Erythroblast (primary cell): ENCODE data around the gene RNF14.

Experiments
- DNase-seq, 2 experiments: peaks; one replicate each; lab custom pipeline; 2025; lab: John Stamatoyannopoulos, UW
- GATA1 ChIP-seq: IDR thresholded peaks from 2 replicates; pipeline ENCODE4 v1.6.1; 2011; ENCODE audit warnings: low read depth, mild to moderate bottlenecking, control low read depth, low read length, moderate library complexity
- POLR2A ChIP-seq: IDR thresholded peaks from 2 replicates; pipeline ENCODE4 v1.6.1; 2011; ENCODE audit warnings: mild to moderate bottlenecking, low read length

RNF14 gene

DNA sequence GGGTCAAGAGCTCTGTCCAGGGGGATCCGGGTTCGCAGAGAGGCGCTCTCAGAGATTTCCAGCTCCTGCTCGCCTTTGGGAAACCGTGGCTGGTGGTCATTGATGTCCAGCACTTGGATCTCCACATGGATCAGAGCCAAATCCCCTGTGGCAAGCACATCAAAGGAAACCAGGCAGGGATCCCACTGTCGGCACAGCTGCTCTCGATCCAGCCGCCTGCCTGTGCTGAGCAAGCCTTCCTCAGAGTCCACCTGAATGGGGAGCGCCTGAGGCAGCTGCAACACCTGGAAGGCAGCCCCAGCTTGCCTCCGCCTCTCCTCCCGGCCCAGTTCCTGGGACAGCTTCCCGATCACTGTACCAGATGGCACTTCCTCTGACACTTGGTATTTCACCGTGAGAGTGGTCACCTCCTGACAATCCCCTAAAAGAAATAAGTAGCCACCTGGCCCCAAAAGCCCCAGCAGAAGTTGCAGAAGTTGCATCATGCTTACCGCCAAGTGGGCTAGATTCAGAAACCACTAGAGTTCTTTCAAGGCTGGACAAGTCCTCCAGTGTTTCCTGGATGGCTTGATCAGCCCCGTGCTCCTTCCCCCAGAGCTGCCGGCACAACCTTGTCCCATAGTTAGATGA is 11.4 kb upstream of the RNF14 start:
- TF ChIP-seq GATA1 (no peak), POLR2A (no peak)
- peak in 1 of 2 experiments; percentile 12 for DNase-seq

DNA sequence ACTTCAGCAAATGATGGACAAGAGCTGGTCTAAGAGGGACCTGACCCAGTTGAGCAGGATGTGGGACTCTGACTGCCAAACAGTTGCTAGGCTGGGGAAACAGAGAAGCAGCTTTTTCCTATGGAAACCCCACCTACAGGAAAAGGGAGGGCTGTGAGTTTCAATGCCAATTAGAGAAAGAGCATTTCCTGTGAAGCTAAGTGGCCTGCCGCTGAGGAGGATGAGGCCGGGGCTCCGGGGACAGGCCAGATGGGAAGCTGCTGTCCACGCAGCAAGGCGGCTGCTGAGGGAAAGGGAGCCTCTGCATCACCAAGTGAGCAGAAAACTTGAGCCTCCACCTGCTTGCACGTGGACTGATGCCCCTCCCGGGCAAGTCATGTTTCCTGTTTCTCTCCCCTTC is 10.8 kb upstream of the RNF14 start, which contains the start of gene PCDH12:
Gene PCDH12 (minus strand): TSS at position 90 of the 400 bp plus-strand sequence. CDS start 351 bp downstream, outside the sequence.
- TF ChIP-seq GATA1 = no peak
- no peak for TF ChIP-seq POLR2A
- DNase-seq = no peak

DNA sequence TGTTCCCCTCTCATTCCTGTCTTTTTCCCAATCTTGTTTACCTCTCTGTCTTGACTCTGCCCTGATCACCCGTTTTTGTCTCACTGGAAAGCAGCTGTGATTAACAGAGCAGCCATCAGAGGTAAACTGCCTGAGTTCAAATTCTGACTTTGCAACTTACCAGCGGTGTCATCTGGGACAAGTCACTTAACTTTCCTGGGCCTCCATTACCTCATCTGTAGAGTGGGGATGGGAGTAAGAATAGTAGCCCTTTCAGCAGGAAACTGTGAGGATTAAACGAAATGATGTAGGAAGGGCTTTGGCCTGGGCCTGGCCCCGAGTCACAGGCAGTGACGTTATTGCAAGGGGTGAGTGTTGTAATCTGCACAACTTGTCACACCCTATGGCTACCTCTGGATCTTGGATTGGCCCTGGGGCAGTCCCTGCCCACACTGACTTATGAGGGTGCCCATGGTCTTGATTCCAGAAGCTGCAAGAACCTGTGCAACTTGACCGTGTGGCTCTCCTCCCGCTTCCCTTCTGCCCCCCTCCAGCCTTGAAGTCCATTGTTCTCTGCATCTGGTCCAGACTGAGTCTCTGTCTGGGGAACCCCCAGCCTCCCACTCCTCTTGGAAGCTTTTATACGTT is 10.2 kb upstream of the RNF14 start:
- TF ChIP-seq GATA1 (no peak), POLR2A (no peak)
- DNase-seq = peak in 1 of 2 experiments; percentile 32

DNA sequence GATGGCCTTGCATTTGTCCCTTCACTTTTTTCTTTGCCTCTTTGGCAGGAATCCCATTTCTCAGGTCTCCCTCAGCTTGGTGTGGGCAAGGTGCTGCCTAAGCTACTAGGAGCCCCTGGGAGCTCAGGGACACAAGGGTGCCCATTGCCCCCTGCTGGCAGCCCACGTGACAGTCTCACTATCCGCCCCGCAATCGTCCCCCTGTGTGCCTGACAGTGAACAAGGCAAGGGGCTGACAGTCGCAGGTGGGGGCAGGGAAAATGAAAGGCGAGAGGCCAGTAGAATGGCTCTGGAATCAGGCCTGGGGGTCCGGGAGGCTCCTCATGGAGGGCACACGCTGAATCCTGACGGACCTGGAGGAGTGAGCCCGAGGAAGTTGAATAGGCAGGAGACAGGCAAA is 8.9 kb upstream of the RNF14 start:
- no peak for TF ChIP-seq POLR2A
- DNase-seq = peak; percentile 20 to 36

DNA sequence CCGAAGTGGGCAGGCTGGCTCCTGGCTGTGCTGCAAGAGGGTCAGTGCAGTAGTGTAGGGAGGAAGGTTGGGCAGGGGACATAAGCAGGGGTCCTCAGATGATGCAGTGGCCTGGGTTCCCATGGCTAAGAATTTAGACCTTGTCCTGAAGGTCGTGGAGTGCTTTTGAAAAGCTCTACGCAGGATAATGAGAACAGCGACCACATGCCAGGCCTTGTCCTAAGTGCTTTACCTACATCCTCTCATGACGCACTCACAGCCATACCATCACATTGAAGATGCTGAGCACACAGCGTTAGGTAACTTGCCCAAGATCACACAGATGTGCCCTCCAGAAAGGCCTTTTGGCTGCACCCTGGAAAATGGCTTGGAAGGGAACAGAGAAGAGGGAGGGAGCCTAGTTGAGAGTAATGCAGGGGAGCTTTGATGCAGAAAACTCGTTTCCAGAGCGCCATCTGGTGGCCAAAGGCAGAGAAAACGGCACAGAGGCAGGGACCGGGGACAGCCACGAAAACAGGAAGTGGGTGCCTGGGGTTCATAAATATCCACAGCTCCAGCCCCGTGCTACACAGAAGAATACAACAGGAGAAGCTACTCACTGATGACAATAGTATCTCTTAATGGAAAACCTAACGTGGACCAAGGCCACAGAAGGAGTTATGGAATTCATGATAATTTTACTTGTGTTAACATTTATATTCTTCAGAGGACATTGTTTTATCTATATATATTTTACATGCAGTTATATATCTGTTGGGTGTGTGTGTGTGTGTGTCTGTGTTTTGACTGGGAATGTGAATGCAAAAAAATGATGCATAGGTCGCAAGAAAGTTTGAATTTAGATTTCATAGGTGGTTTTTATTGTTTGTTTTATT is 8.2 kb upstream of the RNF14 start:
- TF ChIP-seq GATA1 = no peak
- peak; percentile 85 to 92 for DNase-seq

DNA sequence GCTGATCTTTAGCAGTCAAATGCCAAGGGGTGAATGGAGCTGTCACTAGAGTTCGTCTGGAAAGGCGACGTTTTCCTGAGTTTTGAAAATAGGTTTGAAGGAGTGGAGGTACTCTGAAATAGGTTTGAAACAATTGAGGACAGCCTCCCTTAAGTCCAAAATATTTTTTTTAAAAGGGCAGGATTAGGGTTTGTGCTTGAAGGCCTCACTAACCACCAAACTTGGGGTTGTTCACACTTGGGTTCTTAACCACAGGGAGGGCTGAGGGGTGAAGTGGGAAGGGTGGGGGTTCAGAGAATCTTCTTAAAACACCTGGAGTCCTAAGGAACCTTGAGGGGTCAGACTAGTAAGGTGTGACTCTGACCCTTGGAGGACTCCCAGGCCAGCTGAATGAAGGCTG is 7.4 kb upstream of the RNF14 start:
- no peak for DNase-seq
- TF ChIP-seq GATA1 (no peak), POLR2A (no peak)

DNA sequence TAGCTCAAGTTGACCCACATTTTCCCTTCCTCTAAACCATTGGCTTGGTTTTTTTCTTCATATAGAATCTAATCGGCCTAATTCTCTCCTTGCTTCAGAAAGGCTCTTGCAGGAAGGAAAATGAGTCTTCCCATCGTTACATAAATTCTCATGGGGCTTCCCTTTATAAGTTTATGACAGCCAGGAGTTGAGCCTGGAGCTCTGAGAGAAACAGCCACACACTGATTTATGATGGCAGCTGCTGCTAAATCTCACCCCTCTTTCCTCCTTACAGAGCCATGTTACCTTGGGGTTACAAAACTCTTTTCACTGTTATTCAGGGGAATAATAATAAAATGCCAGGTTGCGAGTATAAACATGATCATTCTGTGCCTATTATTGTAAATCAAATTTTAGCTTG is 5.2 kb upstream of the RNF14 start:
- TF ChIP-seq POLR2A (no peak), GATA1 (no peak)
- DNase-seq = no peak

DNA sequence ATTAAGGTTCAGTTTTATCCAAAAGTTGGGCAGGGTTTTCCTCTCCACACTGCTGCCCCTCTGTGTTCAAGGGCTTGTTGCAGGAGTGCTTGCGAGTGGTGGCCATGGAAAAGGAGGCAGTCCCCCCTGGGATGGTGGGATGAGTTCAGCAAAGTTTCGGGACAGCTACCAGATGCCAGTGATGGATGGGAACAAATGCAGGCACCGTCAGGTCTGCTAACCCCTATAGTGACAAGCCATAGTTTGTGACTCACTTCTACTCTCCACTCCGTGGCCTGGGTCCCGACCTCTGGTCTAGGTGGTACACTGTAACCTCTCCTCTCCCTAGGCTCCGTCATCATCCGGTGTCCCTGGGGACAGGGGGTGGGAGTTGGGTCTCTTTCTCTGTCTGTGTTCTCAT is 3.8 kb upstream of the RNF14 start:
- no peak for DNase-seq
- TF ChIP-seq POLR2A (no peak), GATA1 (no peak)

DNA sequence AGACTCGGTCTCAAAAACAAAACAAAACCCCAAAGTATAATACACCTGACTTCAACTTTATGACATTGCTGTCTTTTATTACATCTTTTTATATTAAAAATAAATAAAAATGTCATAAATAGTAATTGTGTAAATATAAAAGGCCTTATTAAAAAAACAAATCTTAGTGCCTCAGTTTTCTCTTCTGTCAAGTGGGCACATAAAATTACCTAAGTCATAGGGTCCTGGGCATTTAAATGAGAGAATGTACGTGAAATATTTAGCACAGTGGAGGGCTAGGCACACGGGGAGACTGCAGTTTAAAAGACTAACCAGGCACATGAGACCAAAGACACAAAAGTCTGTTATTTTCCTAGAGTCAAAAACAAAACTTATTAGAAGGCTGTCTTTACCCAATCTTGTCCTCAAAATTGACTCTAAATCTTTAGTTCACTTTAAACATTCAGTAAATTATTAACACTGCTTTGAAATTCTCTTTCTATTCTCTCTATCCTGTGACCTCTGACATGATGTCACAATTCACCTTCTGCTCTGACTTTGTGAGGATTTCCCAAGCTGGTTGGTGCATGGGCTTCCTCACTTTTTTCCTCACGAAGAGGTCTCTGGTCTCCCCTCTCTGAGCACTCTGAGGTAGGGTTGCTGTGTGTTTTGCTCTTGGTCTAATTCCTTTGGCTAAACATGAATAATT is 2.5 kb upstream of the RNF14 start:
- no peak for TF ChIP-seq GATA1
- DNase-seq = no peak

DNA sequence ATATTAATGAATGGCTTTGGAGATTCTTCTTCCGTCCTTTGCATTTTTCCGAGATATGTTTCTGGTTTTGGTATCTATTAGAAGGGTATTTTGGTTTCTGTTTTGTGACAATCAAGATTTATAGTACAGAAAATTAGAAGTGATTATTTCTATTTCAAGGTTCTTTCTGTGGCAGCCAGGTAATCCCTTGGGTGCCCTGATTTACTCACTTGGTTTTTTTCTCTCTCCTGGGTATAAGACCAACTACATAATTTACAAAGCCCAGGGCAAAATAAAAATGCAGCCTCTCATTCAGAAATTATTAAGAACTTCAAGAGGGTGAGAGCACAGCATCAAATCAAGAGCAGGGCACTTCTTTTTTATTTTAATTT is 2.0 kb upstream of the RNF14 start:
- TF ChIP-seq POLR2A (no peak), GATA1 (no peak)
- no peak for DNase-seq

DNA sequence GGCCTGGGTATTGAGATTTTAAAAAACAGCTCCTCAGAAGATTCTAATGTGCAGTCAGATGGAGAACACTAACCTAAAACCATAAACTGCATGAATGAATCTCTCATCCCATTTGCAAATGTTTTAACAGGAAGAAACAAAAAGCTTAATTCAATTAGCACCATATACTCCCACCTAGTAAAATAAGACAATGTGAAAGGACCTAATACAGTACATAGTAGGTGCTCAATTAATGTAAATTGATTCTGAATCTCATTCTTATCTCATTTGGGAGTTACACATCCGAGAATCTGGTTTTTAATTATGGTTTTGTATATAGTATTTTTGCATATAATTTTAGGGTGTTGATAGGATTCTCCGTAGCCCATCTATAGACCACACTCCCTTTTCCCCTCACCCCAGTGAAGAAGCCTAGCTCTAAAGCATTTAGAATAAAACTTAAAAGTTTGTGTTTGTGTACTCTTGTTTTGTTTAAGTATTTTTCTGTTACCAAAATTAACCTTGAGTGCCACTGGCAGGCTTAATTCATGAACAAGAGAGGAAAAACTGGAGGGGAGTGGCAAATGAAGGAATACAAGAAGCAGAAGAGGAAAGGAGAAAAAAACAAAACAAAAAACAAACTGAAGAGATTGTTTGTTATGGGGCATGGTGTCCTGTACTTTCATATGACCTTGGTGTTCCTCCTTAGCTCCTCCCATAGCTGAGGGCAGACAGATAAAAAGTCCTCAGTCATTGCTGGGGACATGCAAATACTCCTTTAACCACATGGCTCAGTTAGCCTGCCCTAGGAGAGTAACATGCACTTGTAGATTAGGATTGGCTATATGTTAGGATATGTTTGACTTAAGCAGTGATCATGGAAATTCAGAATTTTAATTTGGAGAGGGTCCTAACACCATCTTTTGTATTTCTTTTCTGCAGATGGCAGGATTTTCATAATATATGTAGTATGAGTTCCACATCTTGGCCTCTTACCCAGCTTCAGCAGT is 1.2 kb downstream of the RNF14 start:
- DNase-seq = peak; percentile 93 to 96
- peak; percentile 38 for TF ChIP-seq POLR2A
- no peak for TF ChIP-seq GATA1

DNA sequence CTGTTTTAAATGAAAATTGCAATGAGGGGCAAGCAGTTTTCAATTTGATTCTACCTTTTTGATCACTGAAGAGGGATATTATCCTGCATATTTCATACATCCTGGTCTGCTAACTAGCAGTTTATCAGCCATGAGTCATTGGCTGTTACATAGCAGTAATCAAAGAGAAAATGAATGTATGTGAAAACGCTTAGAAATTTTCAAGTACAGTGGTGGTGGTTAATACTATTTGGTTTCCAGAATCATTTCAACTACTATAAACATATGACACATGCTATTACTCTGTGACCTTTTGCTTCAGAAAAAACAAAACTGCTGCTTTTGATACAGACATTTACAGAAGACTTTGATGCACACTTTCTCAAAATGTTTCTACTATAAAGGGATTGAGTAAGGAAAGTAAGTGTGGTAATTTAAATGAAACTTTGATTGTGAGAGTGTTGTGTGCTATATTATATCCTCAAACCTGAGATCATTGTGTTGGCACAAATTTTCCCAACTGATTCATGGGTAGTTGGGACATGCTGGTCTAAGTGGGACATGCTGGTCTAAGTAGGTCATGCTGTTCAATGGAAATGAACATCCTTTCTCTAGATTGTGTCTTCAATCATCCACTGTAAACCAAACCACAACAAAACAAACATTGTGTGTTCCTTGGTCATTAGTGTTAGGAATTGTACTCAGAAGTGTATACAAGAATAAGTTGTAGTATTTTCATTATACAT is 5.1 kb downstream of the RNF14 start:
- TF ChIP-seq POLR2A (no peak), GATA1 (no peak)
- DNase-seq = peak in 1 of 2 experiments; percentile 29

DNA sequence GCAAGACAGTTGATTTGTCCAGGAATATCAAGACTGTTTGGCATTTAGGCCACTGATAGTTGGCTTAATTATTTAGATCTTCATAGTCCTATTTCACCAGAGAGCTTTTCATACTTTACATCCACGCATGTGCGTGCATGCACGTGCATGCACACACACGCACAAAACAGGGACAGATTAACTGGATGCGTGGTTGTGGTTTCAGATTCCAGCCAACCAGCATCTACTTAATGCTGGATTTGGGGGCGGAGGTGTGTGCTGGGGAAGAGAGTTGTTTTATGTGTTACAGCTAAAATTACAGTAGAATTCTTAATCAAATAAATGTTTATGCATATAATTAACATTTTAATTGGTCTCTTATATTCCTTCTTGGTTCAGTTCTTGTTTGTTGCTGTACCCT is 7.3 kb downstream of the RNF14 start:
- no peak for DNase-seq
- TF ChIP-seq GATA1 (no peak), POLR2A (no peak)
